PFSK-1 (cell line): Measurements from ENCODE around the gene MGST2.

ENCODE experiments used
- FOXP2 ChIP-seq: optimal IDR thresholded peaks from 2 replicates; pipeline ENCODE3; 2011; ENCODE audit warnings: borderline replicate concordance, control low read depth, inconsistent platforms; ENCODE audit not compliant: insufficient read depth; ENCODE audit errors: extremely low read length, extremely low read depth
- POLR2AphosphoS5 ChIP-seq: IDR thresholded peaks from 2 replicates; pipeline ENCODE4 v1.6.1; 2012; ENCODE audit warnings: low read depth, mild to moderate bottlenecking, control low read depth, low read length, moderate library complexity
- SIN3A ChIP-seq: IDR thresholded peaks from 2 replicates; pipeline ENCODE4 v1.6.1; 2012; ENCODE audit warnings: mild to moderate bottlenecking, low read length, moderate library complexity, borderline replicate concordance; ENCODE audit not compliant: insufficient read depth
- TAF1 ChIP-seq: IDR thresholded peaks from 2 replicates; pipeline ENCODE4 v1.6.1; 2012; ENCODE audit warnings: low read length, control low read depth, borderline replicate concordance; ENCODE audit not compliant: insufficient read depth
- TF ChIP-seq, protein P1 (sequence below), 2 experiments: IDR thresholded peaks; 2 replicates each; pipeline versions ENCODE4 v1.6.1 to v1.8.0; 2011 to 2012; ENCODE audit warnings: low read depth in 2 of 2, low read length in 2 of 2, control low read depth in 1 of 2, inconsistent platforms in 1 of 2, mild to moderate bottlenecking in 1 of 2, moderate library complexity in 1 of 2; ENCODE audit not compliant: insufficient read depth in 1 of 2

GRCh38 chr4:139659735-139660424 lies 5.7 kb upstream of the MGST2 start:
- TF ChIP-seq, protein P1, sequence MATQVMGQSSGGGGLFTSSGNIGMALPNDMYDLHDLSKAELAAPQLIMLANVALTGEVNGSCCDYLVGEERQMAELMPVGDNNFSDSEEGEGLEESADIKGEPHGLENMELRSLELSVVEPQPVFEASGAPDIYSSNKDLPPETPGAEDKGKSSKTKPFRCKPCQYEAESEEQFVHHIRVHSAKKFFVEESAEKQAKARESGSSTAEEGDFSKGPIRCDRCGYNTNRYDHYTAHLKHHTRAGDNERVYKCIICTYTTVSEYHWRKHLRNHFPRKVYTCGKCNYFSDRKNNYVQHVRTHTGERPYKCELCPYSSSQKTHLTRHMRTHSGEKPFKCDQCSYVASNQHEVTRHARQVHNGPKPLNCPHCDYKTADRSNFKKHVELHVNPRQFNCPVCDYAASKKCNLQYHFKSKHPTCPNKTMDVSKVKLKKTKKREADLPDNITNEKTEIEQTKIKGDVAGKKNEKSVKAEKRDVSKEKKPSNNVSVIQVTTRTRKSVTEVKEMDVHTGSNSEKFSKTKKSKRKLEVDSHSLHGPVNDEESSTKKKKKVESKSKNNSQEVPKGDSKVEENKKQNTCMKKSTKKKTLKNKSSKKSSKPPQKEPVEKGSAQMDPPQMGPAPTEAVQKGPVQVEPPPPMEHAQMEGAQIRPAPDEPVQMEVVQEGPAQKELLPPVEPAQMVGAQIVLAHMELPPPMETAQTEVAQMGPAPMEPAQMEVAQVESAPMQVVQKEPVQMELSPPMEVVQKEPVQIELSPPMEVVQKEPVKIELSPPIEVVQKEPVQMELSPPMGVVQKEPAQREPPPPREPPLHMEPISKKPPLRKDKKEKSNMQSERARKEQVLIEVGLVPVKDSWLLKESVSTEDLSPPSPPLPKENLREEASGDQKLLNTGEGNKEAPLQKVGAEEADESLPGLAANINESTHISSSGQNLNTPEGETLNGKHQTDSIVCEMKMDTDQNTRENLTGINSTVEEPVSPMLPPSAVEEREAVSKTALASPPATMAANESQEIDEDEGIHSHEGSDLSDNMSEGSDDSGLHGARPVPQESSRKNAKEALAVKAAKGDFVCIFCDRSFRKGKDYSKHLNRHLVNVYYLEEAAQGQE (IDR thresholded peaks at IDR 0.05; ENCODE audit: insufficient read depth in 1 of 2, low read depth in 2 of 2, low read length in 2 of 2) = no peak
- TF ChIP-seq POLR2AphosphoS5 (no peak), TAF1 (no peak), SIN3A (no peak), FOXP2 (no peak)
